GM12873 (cell line): ENCODE data around the gene ADGRD1.

Source experiments
- TF ChIP-seq, protein P1 (sequence below): IDR thresholded peaks from 2 replicates; pipeline ENCODE4 v1.5.1; 2012; ENCODE audit warnings: low read depth, mild to moderate bottlenecking, moderate library complexity, low read length, control low read depth; ENCODE audit not compliant: insufficient read depth; ENCODE audit errors: missing control alignments

The ADGRD1 gene

DNA sequence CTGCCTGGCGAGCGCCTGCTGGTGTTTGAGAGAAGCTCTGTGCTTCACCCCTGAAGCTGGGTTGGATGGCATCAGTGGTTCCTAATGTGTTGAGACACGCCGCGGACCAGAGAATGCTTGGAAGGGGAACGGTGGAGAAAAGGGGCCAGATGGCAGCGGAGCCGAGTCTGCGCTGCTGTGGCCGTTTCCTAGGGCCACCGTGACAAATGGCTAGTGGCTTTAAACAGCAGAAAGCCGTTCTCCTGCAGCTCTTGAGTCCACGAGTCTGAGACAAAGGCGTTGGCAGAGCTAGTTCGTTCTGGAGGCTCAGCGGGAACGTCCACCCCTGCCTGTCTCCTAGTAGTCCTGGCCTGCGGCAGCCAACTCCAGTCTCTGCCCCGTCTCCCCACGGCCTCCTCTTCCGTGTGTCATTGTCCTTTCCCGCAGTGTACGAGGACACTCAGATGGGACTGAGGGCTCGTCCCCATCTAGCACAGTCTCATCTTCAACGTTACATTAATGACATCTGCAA is 103.6 kb downstream of the ADGRD1 start:
- TF ChIP-seq, protein P1, sequence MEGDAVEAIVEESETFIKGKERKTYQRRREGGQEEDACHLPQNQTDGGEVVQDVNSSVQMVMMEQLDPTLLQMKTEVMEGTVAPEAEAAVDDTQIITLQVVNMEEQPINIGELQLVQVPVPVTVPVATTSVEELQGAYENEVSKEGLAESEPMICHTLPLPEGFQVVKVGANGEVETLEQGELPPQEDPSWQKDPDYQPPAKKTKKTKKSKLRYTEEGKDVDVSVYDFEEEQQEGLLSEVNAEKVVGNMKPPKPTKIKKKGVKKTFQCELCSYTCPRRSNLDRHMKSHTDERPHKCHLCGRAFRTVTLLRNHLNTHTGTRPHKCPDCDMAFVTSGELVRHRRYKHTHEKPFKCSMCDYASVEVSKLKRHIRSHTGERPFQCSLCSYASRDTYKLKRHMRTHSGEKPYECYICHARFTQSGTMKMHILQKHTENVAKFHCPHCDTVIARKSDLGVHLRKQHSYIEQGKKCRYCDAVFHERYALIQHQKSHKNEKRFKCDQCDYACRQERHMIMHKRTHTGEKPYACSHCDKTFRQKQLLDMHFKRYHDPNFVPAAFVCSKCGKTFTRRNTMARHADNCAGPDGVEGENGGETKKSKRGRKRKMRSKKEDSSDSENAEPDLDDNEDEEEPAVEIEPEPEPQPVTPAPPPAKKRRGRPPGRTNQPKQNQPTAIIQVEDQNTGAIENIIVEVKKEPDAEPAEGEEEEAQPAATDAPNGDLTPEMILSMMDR: no peak

DNA sequence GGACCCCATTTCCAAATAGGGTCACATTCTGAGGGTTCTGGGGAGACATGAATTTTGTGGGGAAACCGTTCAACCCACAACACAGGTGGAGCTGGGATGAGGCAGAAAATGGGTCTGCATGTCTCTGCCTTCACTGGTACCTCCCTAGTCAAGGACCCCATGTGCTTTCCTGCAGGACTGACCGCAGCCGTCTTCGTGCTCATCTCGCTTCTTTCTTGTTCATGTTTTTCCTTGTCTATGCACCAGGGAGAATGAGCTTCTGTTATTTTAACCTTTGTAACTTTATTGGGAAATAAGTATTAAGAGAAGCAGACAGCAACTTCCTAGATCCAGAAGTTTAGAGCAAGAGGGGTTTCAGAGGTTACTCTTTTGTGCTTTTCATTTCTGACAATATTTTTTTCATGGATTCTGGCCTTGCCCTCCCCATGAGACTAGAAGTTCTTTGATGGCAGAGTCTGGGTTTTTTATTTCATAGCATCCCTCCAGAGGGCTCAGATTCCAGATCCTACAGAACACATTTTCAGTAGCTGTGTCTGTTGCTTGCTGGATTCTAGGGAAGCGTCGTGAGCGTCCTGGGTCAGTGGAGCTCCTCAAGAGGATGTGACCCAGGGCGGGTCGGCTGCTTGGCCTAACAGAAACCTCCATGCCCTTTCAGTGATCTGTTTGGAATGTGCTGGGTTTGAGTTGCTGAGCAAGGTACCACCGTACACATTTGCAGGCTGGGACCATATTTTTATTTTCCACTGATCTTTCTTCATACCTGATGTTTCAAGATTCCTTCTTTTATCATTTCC is 104.2 kb downstream of the ADGRD1 start:
- TF ChIP-seq, protein P1: no peak

DNA sequence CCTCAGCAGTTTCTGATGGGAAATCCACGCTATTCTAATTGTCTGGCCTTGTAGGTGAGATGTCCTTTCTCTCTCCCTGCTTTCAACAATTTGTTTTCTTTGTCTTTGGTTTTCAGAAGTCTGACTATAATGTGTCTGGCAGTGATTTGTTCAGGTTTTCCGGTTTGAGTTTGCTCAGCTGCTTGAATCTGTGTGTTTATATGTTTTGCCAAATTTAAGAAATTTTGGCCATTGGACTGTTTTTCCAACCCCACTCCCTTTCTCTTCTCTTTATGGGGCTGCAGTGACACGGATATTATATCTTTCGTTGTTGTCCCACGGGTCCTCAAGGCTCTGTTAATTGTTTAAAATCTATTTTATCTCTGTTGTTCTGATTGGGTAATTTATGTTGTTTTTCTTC is 105.0 kb downstream of the ADGRD1 start:
- TF ChIP-seq, protein P1: no peak

DNA sequence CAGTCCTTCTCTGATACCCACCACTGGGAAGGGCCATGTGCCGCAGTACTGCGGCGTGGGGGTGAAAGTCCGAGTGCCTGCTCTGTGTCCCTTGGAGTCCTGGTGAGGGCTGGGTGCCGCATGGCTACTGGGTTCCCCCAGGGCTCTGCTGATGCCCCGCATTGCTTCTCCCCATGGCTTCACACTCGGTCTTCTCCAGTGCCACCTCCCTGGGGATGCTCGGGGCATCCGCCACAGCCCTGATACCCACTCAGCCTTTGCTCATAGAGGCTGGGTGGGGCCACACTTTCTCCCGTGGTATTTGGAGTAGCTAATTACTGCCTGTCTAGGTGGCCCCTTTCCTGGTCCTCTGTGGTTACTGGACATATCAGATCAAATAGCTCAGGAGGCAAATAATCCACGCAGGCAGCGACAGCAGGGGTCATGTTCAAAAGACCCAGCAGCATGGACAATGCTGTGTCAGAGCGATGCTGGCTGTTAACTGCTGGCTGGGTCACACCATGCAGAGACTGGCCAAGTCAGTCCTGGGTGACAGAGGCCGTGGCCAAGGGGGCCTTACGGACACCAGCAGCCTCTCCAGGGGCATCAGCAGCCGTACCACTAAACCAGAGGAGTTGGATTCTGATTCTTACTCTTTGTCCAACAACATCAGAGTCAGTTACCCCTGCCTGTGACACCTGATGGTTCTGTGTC is 106.5 kb downstream of the ADGRD1 start:
- TF ChIP-seq, protein P1: no peak

DNA sequence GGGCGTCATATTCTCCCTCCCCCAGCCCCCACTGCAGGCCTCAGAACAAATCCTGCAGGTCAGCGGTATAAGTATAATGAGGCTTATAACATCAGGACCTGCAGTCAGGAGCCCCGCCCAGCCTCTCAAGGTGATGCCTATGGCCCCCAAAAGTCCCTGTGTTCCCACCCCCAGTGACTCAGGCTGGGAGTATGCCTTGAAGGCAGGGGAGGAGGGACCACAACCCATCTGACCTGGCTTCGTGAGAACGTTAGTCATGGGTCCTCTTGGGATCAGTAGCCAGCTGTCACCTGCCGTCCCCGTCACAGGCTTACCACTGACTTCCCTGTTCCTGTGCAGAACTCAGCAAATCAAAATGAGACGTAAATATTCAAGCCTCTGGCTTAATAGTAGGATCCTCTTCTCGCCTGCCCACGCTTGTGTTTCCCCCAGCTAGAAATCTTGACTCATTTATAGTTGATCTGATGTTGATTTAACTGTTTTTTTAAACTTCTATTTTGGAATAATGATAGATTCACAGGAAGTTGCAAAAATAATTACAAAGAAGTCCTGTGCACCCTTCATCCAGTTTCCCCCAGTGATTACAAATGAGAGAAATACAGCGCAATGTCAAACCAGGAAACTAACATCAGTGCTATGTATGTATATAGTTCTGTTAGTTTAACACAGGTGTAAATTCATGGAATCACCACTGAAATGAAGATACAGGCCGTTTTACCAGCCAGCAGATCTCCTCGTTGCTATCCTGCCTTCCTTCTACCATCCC is 107.5 kb downstream of the ADGRD1 start:
- TF ChIP-seq, protein P1: no peak

DNA sequence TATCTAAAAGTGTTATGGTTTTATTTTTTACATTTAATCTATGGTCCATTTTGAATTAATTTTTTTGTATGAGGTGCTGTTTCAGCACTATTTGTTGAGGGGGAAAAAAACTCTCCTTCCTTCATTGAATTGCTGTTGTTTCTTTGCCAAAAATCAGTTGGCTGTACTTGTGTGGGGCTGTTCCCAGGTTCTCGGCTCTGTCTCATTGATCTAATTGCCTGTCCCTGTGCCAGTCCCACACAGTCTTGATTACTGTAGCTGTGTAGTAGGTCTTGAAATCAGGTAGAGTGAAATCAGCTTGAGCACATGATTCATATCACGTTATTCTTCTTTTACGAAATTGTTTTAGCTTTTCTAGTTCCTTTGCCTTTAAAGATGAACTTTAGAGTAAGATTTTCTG is 109.7 kb downstream of the ADGRD1 start:
- TF ChIP-seq, protein P1: no peak

DNA sequence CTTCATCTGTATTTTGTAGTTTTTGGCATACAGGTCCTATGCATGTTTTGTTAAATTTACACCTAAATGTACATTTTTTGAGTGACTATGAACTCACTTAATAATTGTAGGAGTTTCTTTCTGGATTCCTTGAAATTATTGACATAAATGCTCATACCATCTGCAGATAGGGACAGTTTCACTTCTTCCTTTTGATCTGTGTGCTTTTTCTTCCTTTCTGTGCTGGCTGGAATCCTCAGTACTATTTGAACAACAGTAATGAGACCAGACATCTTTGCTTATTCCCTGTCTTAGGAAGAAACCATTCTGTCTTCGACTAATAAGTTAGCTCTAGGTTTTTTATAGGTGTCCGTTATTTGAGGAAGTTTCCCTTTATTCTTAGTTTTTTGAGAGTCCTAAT is 110.3 kb downstream of the ADGRD1 start:
- TF ChIP-seq, protein P1: no peak
